ENCODE measurements around the gene SLC18A3.

The SLC18A3 gene

GRCh38 chr10:49564461-49565009 lies 45.6 kb upstream of the SLC18A3 start:
- Histone ChIP-seq H3K4me2 (ENCODE audit: low read length) (no peak overlapping the region), H3K4me3 (ENCODE audit: low read length) (no peak overlapping the region), H3K27me3 (ENCODE audit: control insufficient read depth, low read length) (no peaks in the 10 kb centered on the region), H3K36me3 (ENCODE audit: control insufficient read depth, low read length) (no peaks in the 10 kb centered on the region), H3K27ac (ENCODE audit: low read depth, low read length) (no peak overlapping the region), H3K9me2 (replicated peaks; ENCODE audit: control insufficient read depth, low read length) (no peaks in the 10 kb centered on the region), H3K79me2 (ENCODE audit: control insufficient read depth, low read length) (no peaks in the 10 kb centered on the region), H3K9me3 (ENCODE audit: control insufficient read depth, insufficient read depth, low read length) (peaks cover 8% of the 10 kb centered on the region; the same call in 1 of the 2 replicates), H3K4me1 (ENCODE audit: control insufficient read depth, low read length) (no peaks in the 10 kb centered on the region), H3F3A (ENCODE audit: control insufficient read depth, insufficient read depth) (no peaks in the 10 kb centered on the region), H4K20me1 (ENCODE audit: control insufficient read depth, insufficient read depth, low read depth, low read length) (no peaks in the 10 kb centered on the region)
- no peak for TF ChIP-seq CTCF (IDR thresholded peaks at IDR 0.05; ENCODE audit: low read depth, low read length, poor library complexity, severe bottlenecking)

GRCh38 chr10:49567810-49568209 lies 42.3 kb upstream of the SLC18A3 start:
- Histone ChIP-seq H4K20me1 (ENCODE audit: control insufficient read depth, insufficient read depth, low read depth, low read length) (no peaks in the 10 kb centered on the region), H3K4me2 (ENCODE audit: low read length) (no peak overlapping the region), H3K4me1 (ENCODE audit: control insufficient read depth, low read length) (no peaks in the 10 kb centered on the region), H3K9me3 (ENCODE audit: control insufficient read depth, insufficient read depth, low read length) (peaks cover 8% of the 10 kb centered on the region; the same call in 1 of the 2 replicates), H3F3A (ENCODE audit: control insufficient read depth, insufficient read depth) (no peaks in the 10 kb centered on the region), H3K27ac (ENCODE audit: low read depth, low read length) (no peak overlapping the region), H3K79me2 (ENCODE audit: control insufficient read depth, low read length) (no peaks in the 10 kb centered on the region), H3K4me3 (ENCODE audit: low read length) (no peak overlapping the region), H3K27me3 (ENCODE audit: control insufficient read depth, low read length) (peaks cover 2% of the 10 kb centered on the region; the same call in 1 of the 2 replicates), H3K36me3 (ENCODE audit: control insufficient read depth, low read length) (no peaks in the 10 kb centered on the region), H3K9me2 (replicated peaks; ENCODE audit: control insufficient read depth, low read length) (no peaks in the 10 kb centered on the region)
- TF ChIP-seq EZH2phosphoT487 (IDR thresholded peaks at IDR 0.05; ENCODE audit: borderline replicate concordance, low read length): no peak
- no peak for TF ChIP-seq CTCF (IDR thresholded peaks at IDR 0.05; ENCODE audit: low read depth, low read length, poor library complexity, severe bottlenecking)

- Histone ChIP-seq H3K36me3 (ENCODE audit: control insufficient read depth, low read length) (no peaks in the 10 kb centered on the region), H3K4me3 (ENCODE audit: low read length) (no peak overlapping the region), H3K27ac (ENCODE audit: low read depth, low read length) (no peak overlapping the region)
Observed at GRCh38 chr10:49568235-49568634, 41.9 kb upstream of the SLC18A3 start.

More at GRCh38 chr10:49568235-49568634, 41.9 kb upstream of the SLC18A3 start:
- H3K4me1 ChIP-seq (ENCODE audit: control insufficient read depth, low read length): no peaks in the 10 kb centered on the region
- TF ChIP-seq EZH2phosphoT487 (IDR thresholded peaks at IDR 0.05; ENCODE audit: borderline replicate concordance, low read length): no peak
- no peak for TF ChIP-seq CTCF (IDR thresholded peaks at IDR 0.05; ENCODE audit: low read depth, low read length, poor library complexity, severe bottlenecking)
- H3K9me2 ChIP-seq (replicated peaks; ENCODE audit: control insufficient read depth, low read length): no peaks in the 10 kb centered on the region
- peaks cover 8% of the 10 kb centered on the region; the same call in 1 of the 2 replicates for H3K9me3 ChIP-seq (ENCODE audit: control insufficient read depth, insufficient read depth, low read length)
- no peaks in the 10 kb centered on the region for H4K20me1 ChIP-seq (ENCODE audit: control insufficient read depth, insufficient read depth, low read depth, low read length)
- H3K27me3 ChIP-seq (ENCODE audit: control insufficient read depth, low read length): peaks cover 2% of the 10 kb centered on the region; the same call in 1 of the 2 replicates
- H3K79me2 ChIP-seq (ENCODE audit: control insufficient read depth, low read length): no peaks in the 10 kb centered on the region
- H3K4me2 ChIP-seq (ENCODE audit: low read length): no peak overlapping the region
- no peaks in the 10 kb centered on the region for H3F3A ChIP-seq (ENCODE audit: control insufficient read depth, insufficient read depth)

All from DOHH2 (cell line).